ENCODE measurements around the gene UBL3.

Gene UBL3

GRCh38 chr13:29785978-29786377 lies 64.4 kb downstream of the UBL3 start:
- no peak for DNase-seq (ENCODE audit: low spot score)
- in situ Hi-C loops (cut with MboI; ENCODE audit: low pct_unique_long_range_greater_than_20kb, low sequenced_read_pairs, unreplicated experiment), result no loop called here
- TF ChIP-seq CTCF (IDR thresholded peaks at IDR 0.05; ENCODE audit: extremely low read depth, insufficient read depth, missing control alignments), result no peak

- in situ Hi-C loops (cut with MboI; ENCODE audit: low pct_unique_long_range_greater_than_20kb, low sequenced_read_pairs, unreplicated experiment), result no loop called here
- no peak for DNase-seq (ENCODE audit: low spot score)
- TF ChIP-seq CTCF (IDR thresholded peaks at IDR 0.05; ENCODE audit: extremely low read depth, insufficient read depth, missing control alignments), result no peak
Observed at GRCh38 chr13:29782798-29783197, 67.6 kb downstream of the UBL3 start.

DNA sequence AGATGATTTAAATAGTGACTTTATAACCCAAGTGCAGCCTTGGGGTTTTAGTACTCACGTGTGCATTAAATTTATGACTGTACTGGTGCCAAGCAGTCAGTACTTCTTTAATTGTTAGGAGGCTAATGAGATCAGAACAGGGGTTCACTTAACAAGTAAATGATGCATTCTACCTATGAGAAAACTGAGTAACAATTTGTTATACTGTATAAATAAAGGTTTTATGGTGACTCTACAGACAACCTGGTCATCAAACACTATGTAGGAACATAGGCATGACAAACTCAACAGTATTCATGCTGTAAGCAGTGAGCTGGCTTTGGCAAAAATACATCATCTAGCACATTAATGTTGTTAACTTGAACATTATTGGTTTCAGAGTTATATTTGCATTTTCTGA lies 75.6 kb downstream of the UBL3 start:
- no peak for DNase-seq (ENCODE audit: low spot score)
- in situ Hi-C loops (cut with MboI; ENCODE audit: low pct_unique_long_range_greater_than_20kb, low sequenced_read_pairs, unreplicated experiment), result loop anchor here (10.0 kb wide), 1 partner anchor 340 kb away; no protein-coding TSS in a partner anchor
- TF ChIP-seq CTCF (IDR thresholded peaks at IDR 0.05; ENCODE audit: extremely low read depth, insufficient read depth, missing control alignments), result no peak

GRCh38 chr13:29771247-29771646 lies 79.2 kb downstream of the UBL3 start:
- in situ Hi-C loops (cut with MboI; ENCODE audit: low pct_unique_long_range_greater_than_20kb, low sequenced_read_pairs, unreplicated experiment), result loop anchor here (10.0 kb wide), 1 partner anchor 344 kb away; no protein-coding TSS in a partner anchor
- no peak for DNase-seq (ENCODE audit: low spot score)
- peak; percentile 49 for TF ChIP-seq CTCF (IDR thresholded peaks at IDR 0.05; ENCODE audit: extremely low read depth, insufficient read depth, missing control alignments)

DNA sequence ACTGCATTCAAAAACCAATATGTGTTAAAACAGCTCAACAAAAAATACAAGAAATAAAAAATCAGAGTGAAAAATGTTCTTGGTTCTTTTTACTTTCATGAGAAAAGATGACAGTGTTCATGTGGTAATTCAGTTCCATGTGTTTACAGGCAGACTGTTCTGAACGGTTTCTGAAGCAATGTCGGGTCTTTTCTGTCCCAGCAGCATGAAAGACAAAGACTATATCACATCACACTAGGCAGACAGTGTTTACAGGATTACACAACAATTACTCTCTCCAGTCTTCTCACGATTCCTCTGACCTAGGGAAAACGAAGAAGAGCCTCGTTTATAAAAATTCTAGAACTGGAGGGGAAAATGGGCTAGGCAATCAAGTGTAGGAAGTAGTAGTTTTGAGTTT lies 83.4 kb downstream of the UBL3 start:
- TF ChIP-seq CTCF (IDR thresholded peaks at IDR 0.05; ENCODE audit: extremely low read depth, insufficient read depth, missing control alignments), result no peak
- in situ Hi-C loops (cut with MboI; ENCODE audit: low pct_unique_long_range_greater_than_20kb, low sequenced_read_pairs, unreplicated experiment), result no loop called here
- DNase-seq (ENCODE audit: low spot score), result no peak

DNA sequence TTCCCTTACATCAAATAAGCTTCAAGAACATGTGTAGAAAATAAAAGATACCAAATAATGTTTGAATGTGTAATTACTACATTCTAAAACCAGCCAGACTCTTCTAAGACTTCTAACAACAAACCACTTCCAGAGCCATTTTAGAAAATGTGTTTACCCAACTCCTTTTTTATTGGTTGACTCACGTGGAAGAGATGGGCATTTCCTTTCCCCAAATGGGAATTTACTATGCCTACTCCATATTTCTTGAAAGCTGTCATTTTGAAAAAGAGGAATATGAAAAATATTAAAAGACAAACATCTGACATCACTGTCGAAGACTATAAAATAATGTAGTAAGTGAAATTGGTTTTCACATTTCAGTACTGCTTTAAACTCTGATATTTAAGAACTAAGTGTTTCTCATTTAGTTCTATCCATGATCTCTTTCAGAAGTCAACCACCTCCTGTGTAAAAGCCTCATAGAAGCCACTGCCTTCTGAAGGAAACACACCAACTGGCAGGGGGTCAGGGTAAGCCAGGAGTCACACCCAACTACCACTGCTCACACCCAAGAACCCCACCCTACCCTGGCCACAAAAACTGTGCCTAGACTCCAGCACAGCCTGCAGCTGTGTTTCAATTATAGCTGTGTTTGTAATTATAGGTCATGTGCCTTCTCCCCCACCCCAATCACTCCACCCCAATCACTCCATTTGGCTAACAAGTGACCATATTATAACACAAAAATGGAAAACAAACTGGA lies 86.8 kb downstream of the UBL3 start:
- no peak for DNase-seq (ENCODE audit: low spot score)
- no peak for TF ChIP-seq CTCF (IDR thresholded peaks at IDR 0.05; ENCODE audit: extremely low read depth, insufficient read depth, missing control alignments)
- in situ Hi-C loops (cut with MboI; ENCODE audit: low pct_unique_long_range_greater_than_20kb, low sequenced_read_pairs, unreplicated experiment), result no loop called here
